Subcutaneous abdominal adipose tissue (tissue), 5 donors: Measurements from ENCODE around the gene MAP3K21.

ENCODE experiments used
- H3K27ac ChIP-seq: one replicate; pipeline ENCODE4 v1.7.0; 2013; ENCODE audit warnings: low read depth, mild to moderate bottlenecking, inconsistent platforms, low read length, moderate library complexity
- H3K27me3 ChIP-seq, 5 donors: one replicate each; pipeline ENCODE4 v1.7.0; 2013; ENCODE audit warnings: low read length in 5 of 5, inconsistent platforms in 1 of 5; ENCODE audit not compliant: control insufficient read depth in 5 of 5, insufficient read depth in 4 of 5
- H3K36me3 ChIP-seq, 5 donors: one replicate each; pipeline ENCODE4 v1.7.0; 2013; ENCODE audit warnings: low read length in 5 of 5; ENCODE audit not compliant: control insufficient read depth in 5 of 5, insufficient read depth in 5 of 5
- H3K4me1 ChIP-seq, 5 donors: one replicate each; pipeline ENCODE4 v1.7.0; 2013; ENCODE audit warnings: low read length in 5 of 5, mild to moderate bottlenecking in 3 of 5, moderate library complexity in 1 of 5; ENCODE audit not compliant: control insufficient read depth in 5 of 5, insufficient read depth in 5 of 5
- H3K4me3 ChIP-seq, 5 donors: one replicate each; pipeline ENCODE4 v1.7.0; 2013; ENCODE audit warnings: low read length in 5 of 5, low read depth in 1 of 5
- H3K9ac ChIP-seq, 5 donors: one replicate each; pipeline ENCODE4 v1.7.0; 2013; ENCODE audit warnings: low read length in 5 of 5, mild to moderate bottlenecking in 4 of 5, moderate library complexity in 3 of 5
- H3K9me3 ChIP-seq, 5 donors: one replicate each; pipeline ENCODE4 v1.7.0; 2013; ENCODE audit warnings: low read length in 5 of 5; ENCODE audit not compliant: control insufficient read depth in 5 of 5
- donor health status: healthy.
- donor health status: healthy.
- donor health status: healthy.
- donor health status: healthy.
- donor health status: healthy.

Gene MAP3K21

GRCh38 chr1:233320023-233320422 lies 7.5 kb upstream of the MAP3K21 start:
- H3K9me3 ChIP-seq, result no peaks in the 10 kb centered on the region
- no peaks in the 10 kb centered on the region for H3K27me3 ChIP-seq
- H3K27ac ChIP-seq, result no peak overlapping the region

GRCh38 chr1:233323718-233324117 lies 3.8 kb upstream of the MAP3K21 start:
- Histone ChIP-seq H3K36me3 (no peaks in the 10 kb centered on the region), H3K4me3 (no peak overlapping the region), H3K4me1 (peaks cover 0 to 16% (median 11%) of the 10 kb centered on the region in 5 donors), H3K27ac (no peak overlapping the region), H3K27me3 (peaks cover 0 to 2% (median 2%) of the 10 kb centered on the region in 5 donors), H3K9me3 (no peaks in the 10 kb centered on the region), H3K9ac (no peak overlapping the region)

More at GRCh38 chr1:233320023-233320422, 7.5 kb upstream of the MAP3K21 start:
- no peak overlapping the region for H3K9ac ChIP-seq
- no peaks in the 10 kb centered on the region for H3K36me3 ChIP-seq
- H3K4me3 ChIP-seq, result no peak overlapping the region
- H3K4me1 ChIP-seq, result no peaks in the 10 kb centered on the region

- Histone ChIP-seq H3K9me3 (no peaks in the 10 kb centered on the region), H3K9ac (no peak overlapping the region), H3K4me3 (no peak overlapping the region), H3K27ac (no peak overlapping the region), H3K27me3 (peaks cover 0 to 6% (median 5%) of the 10 kb centered on the region in 5 donors), H3K4me1 (peaks cover 0 to 20% (median 15%) of the 10 kb centered on the region in 5 donors), H3K36me3 (no peaks in the 10 kb centered on the region)
These were observed 1.2 kb upstream of the MAP3K21 start for GRCh38 chr1:233326319-233326718.

GRCh38 chr1:233326811-233327650 lies 493 bp upstream of the MAP3K21 start:
- no peak overlapping the region for H3K9ac ChIP-seq
- peaks cover 0 to 6% (median 5%) of the 10 kb centered on the region in 5 donors for H3K27me3 ChIP-seq
- no peaks in the 10 kb centered on the region for H3K9me3 ChIP-seq
- H3K36me3 ChIP-seq, result no peaks in the 10 kb centered on the region
- no peak overlapping the region for H3K27ac ChIP-seq
- peak overlapping the region in 4 of 5 donors; percentile 40 to 47 (median 44) for H3K4me3 ChIP-seq
- H3K4me1 ChIP-seq, result peaks cover 0 to 20% (median 15%) of the 10 kb centered on the region in 5 donors

- Histone ChIP-seq H3K27me3 (peaks cover 0 to 6% (median 5%) of the 10 kb centered on the region in 5 donors), H3K27ac (no peak overlapping the region), H3K9me3 (no peaks in the 10 kb centered on the region), H3K4me1 (peaks cover 0 to 20% (median 15%) of the 10 kb centered on the region in 5 donors), H3K9ac (peak overlapping the region in 3 of 5 donors; percentile 28 to 56 (median 51)), H3K4me3 (peak overlapping the region; percentile 26 to 81 (median 71)), H3K36me3 (no peaks in the 10 kb centered on the region)
These were observed 808 bp downstream of the MAP3K21 start for GRCh38 chr1:233328142-233328921.

- peaks cover 0 to 6% (median 5%) of the 10 kb centered on the region in 5 donors for H3K27me3 ChIP-seq
- no peak overlapping the region for H3K27ac ChIP-seq
- H3K4me1 ChIP-seq, result peaks cover 0 to 17% (median 15%) of the 10 kb centered on the region in 5 donors
- H3K9ac ChIP-seq, result no peak overlapping the region
- no peaks in the 10 kb centered on the region for H3K36me3 ChIP-seq
- H3K9me3 ChIP-seq, result no peaks in the 10 kb centered on the region
- H3K4me3 ChIP-seq, result no peak overlapping the region
These were observed 4.4 kb downstream of the MAP3K21 start for GRCh38 chr1:233331676-233332519.

- Histone ChIP-seq H3K27me3 (peaks cover 0 to 6% (median 5%) of the 10 kb centered on the region in 5 donors), H3K4me1 (peaks cover 0 to 10% (median 10%) of the 10 kb centered on the region in 5 donors), H3K4me3 (no peak overlapping the region), H3K9me3 (no peaks in the 10 kb centered on the region), H3K27ac (no peak overlapping the region), H3K9ac (no peak overlapping the region), H3K36me3 (no peaks in the 10 kb centered on the region)
These were observed 5.6 kb downstream of the MAP3K21 start for GRCh38 chr1:233333086-233333485.

- Histone ChIP-seq H3K4me1 (peaks cover 0 to under 1% (median under 1%) of the 10 kb centered on the region in 5 donors), H3K4me3 (no peak overlapping the region), H3K36me3 (no peaks in the 10 kb centered on the region), H3K9ac (no peak overlapping the region), H3K9me3 (no peaks in the 10 kb centered on the region), H3K27ac (no peak overlapping the region), H3K27me3 (peaks cover 0 to 2% (median 0%) of the 10 kb centered on the region in 5 donors)
These were observed 6.6 kb downstream of the MAP3K21 start for GRCh38 chr1:233334092-233334491.

- no peaks in the 10 kb centered on the region for H3K27me3 ChIP-seq
- H3K36me3 ChIP-seq, result no peaks in the 10 kb centered on the region
- no peak overlapping the region for H3K27ac ChIP-seq
- no peak overlapping the region for H3K9ac ChIP-seq
- peaks cover 0 to 7% (median 0%) of the 10 kb centered on the region in 5 donors for H3K4me1 ChIP-seq
- no peak overlapping the region for H3K4me3 ChIP-seq
- H3K9me3 ChIP-seq, result no peaks in the 10 kb centered on the region
These were observed 9.3 kb downstream of the MAP3K21 start for GRCh38 chr1:233336554-233337456.
